ENCODE results near the gene GRM1.

- TF ChIP-seq, protein P1, sequence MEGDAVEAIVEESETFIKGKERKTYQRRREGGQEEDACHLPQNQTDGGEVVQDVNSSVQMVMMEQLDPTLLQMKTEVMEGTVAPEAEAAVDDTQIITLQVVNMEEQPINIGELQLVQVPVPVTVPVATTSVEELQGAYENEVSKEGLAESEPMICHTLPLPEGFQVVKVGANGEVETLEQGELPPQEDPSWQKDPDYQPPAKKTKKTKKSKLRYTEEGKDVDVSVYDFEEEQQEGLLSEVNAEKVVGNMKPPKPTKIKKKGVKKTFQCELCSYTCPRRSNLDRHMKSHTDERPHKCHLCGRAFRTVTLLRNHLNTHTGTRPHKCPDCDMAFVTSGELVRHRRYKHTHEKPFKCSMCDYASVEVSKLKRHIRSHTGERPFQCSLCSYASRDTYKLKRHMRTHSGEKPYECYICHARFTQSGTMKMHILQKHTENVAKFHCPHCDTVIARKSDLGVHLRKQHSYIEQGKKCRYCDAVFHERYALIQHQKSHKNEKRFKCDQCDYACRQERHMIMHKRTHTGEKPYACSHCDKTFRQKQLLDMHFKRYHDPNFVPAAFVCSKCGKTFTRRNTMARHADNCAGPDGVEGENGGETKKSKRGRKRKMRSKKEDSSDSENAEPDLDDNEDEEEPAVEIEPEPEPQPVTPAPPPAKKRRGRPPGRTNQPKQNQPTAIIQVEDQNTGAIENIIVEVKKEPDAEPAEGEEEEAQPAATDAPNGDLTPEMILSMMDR (IDR thresholded peaks at IDR 0.05): no peak
- no peak for TF ChIP-seq POLR2A (IDR thresholded peaks at IDR 0.05)
These were observed 336.1 kb downstream of the GRM1 start for GRCh38 chr6:146364816-146365594.

All from lower leg skin (tissue), 3 donors.